Measurements from ENCODE around the gene CRACDL.
"Not testable (repeated sequence)": the region's sequence is repeated elsewhere in the genome, so short reads cannot be mapped to it uniquely, and the experiment has no call there.

Gene CRACDL

DNA sequence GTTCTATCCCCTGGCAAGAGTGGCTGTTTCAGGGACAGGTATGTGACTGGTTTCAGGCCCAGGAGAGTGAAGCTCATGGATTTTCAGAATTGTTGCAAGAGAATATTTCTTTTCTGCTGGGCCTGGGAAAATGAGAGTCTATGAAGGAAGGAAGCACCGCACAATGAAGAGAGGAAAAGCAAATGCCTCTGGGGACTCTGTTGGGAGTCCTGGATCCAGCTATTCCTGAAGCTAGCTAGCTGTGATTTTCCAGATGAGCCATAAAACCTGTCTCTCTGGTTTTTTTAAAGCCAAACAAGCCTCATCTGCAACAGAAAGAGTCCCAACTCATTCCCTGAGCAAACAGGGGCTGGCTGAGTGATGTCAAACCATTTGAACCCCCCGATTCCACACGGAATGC lies 53.7 kb downstream of the CRACDL start:
- no peak for DNase-seq

GRCh38 chr2:98881153-98881650 lies 54.8 kb downstream of the CRACDL start:
- no peak for DNase-seq

DNA sequence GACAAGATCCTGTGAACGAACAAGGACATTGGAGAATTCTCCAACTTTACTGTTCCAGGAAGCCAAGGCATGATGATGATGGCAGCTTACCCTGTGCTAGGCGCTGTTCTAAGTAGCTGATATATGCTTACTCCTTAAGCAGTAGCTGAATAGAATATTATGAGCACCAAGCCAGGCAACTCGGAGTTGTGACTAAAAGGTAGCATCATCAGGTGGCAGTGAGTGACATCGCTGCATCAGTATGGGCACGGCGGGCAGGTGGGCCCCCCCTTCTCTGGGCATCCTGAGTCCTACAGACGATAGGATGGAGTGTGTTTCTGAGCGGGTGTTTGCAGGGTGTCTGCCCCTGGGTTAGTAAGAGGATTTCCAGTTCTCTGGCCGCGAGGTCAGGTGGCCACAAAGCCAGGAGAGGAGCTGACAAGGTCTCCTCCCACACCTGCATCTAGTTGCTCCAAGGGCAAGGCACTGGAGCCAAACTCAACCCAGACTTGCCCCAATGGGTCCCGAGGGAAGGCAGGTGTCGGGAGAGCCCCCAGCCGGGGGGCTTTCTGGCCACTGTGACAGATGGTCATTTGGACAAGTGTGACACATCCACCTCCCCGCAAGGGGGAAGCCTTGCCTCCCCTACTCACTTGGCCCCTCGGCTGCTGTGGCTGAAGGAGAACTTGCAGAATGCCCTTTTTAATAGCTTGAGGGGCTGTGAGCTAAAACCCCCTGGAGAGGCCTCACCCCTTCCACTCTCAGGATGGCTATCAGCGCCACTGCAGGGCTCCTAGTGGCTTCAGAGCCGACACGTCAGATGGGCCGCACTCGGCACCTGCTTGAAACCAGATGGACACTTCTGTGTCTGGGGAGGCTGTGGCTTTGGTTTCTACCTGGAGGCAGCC lies 55.5 kb downstream of the CRACDL start:
- DNase-seq, result no peak

DNA sequence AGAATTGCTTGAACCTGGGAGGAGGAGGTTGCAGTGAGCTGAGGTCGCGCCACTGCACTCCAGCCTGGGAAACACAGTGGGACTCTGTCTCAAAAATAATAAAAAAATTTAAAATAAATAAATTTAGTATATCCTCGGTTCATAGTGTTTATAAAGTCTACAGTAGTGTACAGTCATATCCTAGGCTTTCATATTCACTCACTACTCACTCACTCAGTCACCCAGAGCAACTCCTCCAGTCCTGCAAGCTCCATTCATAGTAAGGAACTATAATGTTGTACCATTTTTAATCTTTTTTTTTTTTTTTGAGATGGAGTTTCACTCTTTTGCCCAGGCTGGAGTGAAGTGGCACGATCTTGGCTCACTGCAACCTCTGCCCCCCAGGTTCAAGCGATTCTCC lies 58.4 kb downstream of the CRACDL start:
- DNase-seq, result not testable (repeated sequence)

- DNase-seq, result no peak
These were observed 59.3 kb downstream of the CRACDL start for GRCh38 chr2:98876741-98877140.

GRCh38 chr2:98875746-98876145 lies 60.3 kb downstream of the CRACDL start:
- DNase-seq, result no peak

- peak in 1 of 2 donors; percentile 2 for DNase-seq
These were observed 60.8 kb downstream of the CRACDL start for GRCh38 chr2:98875081-98875728.

- DNase-seq, result no peak
These were observed 61.8 kb downstream of the CRACDL start for GRCh38 chr2:98874186-98874689.

DNA sequence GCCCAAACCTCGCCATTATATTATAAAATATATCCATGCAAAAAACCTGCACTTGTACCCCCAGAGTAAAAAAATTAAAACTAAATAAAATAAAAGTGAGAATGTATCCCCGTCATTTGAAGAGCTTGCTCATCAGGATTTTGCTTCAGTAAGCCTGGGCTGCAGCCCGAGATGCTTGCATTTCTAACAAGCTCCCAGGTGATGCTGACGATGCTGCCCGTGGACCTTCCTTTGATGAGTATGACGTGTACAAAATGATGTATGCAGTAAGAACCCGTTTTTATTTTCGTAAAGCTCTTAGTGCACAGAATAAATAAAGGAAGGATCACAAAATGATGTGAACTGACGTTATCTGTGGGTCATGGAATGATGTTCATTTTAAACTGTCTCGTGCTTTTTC lies 63.5 kb downstream of the CRACDL start:
- DNase-seq, result no peak

DNA sequence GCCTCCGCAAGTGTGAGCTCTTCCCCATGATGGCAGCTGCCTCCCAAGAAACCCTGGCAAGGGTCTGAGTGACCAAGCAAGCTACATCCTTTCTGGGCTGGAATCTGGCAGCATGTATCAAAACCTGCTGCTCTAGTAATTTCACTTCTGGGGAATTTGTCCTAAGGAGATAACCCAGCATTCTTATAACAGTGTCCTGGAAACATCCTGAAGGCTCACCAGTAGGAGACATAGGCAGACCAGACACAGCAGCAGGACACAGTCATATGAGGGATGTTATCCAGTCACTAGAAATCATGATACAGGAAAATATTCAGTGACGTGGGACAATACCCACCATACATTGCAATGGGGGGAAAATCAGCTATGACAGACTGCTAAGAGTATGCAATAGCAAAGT lies 64.5 kb downstream of the CRACDL start:
- no peak for DNase-seq

- no peak for DNase-seq
These were observed 65.4 kb downstream of the CRACDL start for GRCh38 chr2:98870516-98871158.

- DNase-seq, result peak in 1 of 2 donors; percentile 13
These were observed 66.2 kb downstream of the CRACDL start for GRCh38 chr2:98869870-98870269.

DNA sequence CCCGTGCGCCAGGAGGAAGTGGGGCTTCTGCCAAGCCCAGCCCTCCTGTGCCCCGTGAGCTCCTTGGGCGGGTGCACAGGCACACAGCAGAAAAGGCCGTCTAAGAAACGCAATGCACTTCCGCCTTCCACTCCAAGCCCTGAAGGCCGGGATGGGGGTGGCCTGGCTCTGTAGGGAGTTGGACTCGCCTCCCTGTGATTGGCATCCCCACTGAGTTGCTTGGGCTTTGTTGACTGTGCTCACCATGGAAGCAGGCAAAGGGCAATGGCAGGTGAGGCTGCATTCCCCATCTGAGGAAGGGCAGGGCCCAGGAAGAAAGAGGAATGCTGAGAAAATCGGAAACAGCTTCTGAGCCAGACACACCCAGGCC lies 66.8 kb downstream of the CRACDL start:
- DNase-seq, result no peak

- no peak for DNase-seq
These were observed 67.3 kb downstream of the CRACDL start for GRCh38 chr2:98868548-98869271.

DNA sequence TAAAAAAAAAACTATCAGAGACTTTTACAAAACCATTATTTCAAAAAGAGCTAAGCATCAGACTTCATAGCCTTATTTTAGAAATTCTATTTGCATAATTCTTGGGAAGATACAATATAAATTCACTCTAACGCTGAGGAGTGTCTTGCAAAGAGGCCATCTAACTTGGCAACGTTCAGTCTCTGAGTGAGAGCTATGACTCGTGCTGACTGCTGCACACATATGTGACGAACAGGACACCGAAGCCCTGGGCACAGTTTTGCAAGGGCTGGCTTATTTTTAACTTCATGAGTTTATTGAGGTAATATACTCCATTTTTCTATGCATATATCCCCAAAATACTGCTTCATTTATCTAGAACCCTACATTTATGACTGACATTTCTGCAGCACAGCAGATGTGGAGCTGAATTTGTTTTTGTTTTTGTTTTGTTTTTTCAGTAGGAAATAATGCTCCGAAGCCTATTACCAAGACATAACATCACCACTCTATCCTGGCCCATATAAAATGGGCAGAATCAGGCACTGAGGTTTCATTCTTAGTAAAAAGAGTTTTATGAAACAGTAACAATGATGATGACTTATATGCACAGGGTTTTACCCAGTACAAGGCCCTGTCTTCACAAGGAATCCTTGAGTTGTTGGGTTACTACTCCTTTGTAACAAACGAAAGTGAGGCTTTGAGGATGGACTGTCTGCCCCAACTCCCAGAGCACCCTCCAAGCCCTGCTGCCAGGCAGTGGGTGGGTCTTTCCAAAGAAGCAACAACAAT lies 68.3 kb downstream of the CRACDL start:
- DNase-seq, result no peak

GRCh38 chr2:98866033-98866432 lies 70.0 kb downstream of the CRACDL start:
- no peak for DNase-seq

DNA sequence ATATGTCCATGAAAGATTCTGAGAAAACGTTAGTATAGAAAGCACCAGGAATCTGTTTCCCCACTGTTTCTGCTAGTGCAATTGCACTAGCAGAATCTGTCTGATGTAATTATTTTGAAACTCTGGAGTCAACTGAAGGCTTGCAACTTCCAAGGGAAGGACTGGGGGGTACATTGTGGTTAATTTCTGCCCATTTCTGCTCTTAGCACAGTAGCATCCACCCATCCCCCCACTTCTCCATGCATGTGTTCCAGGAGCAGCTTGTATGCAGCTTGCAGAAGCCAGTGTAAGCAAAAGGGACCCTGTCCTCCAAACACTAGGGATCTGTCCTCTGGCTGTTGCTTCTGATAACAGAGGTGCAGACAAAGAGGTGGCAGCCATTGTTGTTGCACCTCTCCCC lies 74.4 kb downstream of the CRACDL start:
- DNase-seq, result no peak

- no peak for DNase-seq
These were observed 76.7 kb downstream of the CRACDL start for GRCh38 chr2:98859323-98859722.

DNA sequence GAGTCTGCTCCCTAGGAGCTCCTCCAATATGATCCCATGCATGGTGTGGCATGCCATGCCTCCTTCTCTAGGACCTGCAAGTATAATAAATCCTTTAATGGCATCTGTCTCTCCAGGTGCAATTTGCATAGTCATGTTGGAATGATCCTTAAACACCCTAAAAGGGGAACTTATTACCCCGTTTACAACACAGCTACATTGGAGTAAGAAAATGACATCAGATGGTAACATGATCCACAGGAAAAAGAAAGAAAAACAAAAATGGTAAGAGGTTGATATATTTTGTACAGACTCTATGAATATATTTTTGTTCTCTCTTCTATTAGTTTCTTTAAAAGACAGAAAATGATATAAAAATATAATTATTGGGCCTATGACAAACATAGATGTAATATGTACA lies 79.0 kb downstream of the CRACDL start:
- no peak for DNase-seq

GRCh38 chr2:98854682-98855081 lies 81.3 kb downstream of the CRACDL start:
- no peak for DNase-seq

GRCh38 chr2:98852932-98853331 lies 83.1 kb downstream of the CRACDL start:
- no peak for DNase-seq

DNA sequence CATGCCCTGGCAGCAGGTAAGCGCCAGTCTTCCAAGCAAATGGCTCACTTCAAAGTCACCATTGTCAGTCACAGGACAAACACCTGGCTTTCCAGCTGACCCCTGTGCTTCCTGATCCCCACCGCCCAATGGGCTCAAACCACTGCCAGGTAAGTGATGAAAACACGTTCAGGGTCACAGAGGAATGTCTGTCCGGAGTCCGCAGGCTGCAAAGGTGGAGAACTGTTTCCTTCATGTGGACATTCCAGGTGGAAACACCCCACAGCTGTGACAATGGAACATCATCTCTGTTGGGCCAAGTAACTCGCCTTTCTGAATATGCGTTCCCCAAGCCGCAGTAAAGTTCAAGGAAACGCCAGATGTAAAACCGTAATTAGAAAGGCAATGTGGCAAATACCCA lies 86.0 kb downstream of the CRACDL start:
- DNase-seq, result no peak

Measured in CD4-positive, alpha-beta T cell treated with Interleukin-1 beta for 1 hour (primary cell).